ENCODE data around the gene CNPY1.

DNA sequence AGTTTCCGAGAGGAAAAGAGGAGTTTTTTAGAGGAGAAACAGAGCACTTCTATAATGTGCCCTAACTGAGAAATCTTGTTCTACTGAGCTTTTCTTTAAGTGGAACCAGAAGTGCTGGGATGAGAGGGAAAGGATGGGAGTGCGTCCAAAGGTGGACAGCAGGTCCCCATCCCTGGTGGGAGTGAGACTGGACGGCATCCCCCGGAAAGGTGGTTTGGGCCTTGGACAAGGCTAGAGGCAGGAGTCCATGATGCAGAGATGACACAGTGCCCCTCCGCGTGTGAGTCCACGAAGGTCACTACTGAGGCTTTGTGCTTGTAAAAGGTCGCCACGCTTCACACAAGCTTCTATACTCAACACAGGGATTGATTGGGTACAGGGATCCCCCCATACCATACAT, 94.5 kb downstream of the CNPY1 start:
- TF ChIP-seq, protein P1, sequence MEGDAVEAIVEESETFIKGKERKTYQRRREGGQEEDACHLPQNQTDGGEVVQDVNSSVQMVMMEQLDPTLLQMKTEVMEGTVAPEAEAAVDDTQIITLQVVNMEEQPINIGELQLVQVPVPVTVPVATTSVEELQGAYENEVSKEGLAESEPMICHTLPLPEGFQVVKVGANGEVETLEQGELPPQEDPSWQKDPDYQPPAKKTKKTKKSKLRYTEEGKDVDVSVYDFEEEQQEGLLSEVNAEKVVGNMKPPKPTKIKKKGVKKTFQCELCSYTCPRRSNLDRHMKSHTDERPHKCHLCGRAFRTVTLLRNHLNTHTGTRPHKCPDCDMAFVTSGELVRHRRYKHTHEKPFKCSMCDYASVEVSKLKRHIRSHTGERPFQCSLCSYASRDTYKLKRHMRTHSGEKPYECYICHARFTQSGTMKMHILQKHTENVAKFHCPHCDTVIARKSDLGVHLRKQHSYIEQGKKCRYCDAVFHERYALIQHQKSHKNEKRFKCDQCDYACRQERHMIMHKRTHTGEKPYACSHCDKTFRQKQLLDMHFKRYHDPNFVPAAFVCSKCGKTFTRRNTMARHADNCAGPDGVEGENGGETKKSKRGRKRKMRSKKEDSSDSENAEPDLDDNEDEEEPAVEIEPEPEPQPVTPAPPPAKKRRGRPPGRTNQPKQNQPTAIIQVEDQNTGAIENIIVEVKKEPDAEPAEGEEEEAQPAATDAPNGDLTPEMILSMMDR (conservative IDR thresholded peaks at IDR 0.05 in 1 of 2, IDR thresholded peaks at IDR 0.05 in 1 of 2; ENCODE audit: low read depth in 1 of 2, low read length in 2 of 2) = no peak
- TF ChIP-seq EZH2 (IDR thresholded peaks at IDR 0.05; ENCODE audit: low read length, missing control alignments) = peak; percentile 65

All from fibroblast of lung (primary cell).